ENCODE measurements around the gene HEPACAM. TPM values are rescaled to one million over a fixed set of nuclear protein-coding genes. Genes with fewer than 3 reads are reported as not detected.

The HEPACAM gene
- total RNA-seq, 1 donor from 2014 or later: 0.35 TPM

GRCh38 chr11:124917115-124917637, 18.7 kb downstream of the HEPACAM start:
- ATAC-seq (ENCODE audit: poor library complexity) (no peak), DNase-seq (no peak)
- intact Hi-C loops (cut with DNase I): no loop called here

- ATAC-seq (ENCODE audit: poor library complexity): no peak
- no peak for DNase-seq
- intact Hi-C loops (cut with DNase I): no loop called here
These were observed 19.5 kb downstream of the HEPACAM start for GRCh38 chr11:124916370-124916710.

- ATAC-seq (ENCODE audit: poor library complexity): no peak
- intact Hi-C loops (cut with DNase I): no loop called here
- no peak for DNase-seq
These were observed 20.1 kb downstream of the HEPACAM start for GRCh38 chr11:124915541-124916369.

- no peak for DNase-seq
- ATAC-seq (ENCODE audit: poor library complexity): no peak
- intact Hi-C loops (cut with DNase I): no loop called here
These were observed 33.2 kb downstream of the HEPACAM start for GRCh38 chr11:124902616-124903015.

GRCh38 chr11:124900464-124900863, 35.4 kb downstream of the HEPACAM start:
- ATAC-seq (ENCODE audit: poor library complexity) (peak; percentile 18), DNase-seq (no peak)
- intact Hi-C loops (cut with DNase I): no loop called here

GRCh38 chr11:124899383-124900145, 36.3 kb downstream of the HEPACAM start:
- intact Hi-C loops (cut with DNase I): no loop called here
- no peak for ATAC-seq (ENCODE audit: poor library complexity)
- DNase-seq: no peak

- intact Hi-C loops (cut with DNase I): no loop called here
- DNase-seq: peak; percentile 68
- peak; percentile 59 for ATAC-seq (ENCODE audit: poor library complexity)
These were observed 37.1 kb downstream of the HEPACAM start for GRCh38 chr11:124898711-124899110.

- intact Hi-C loops (cut with DNase I): no loop called here
- ATAC-seq (ENCODE audit: poor library complexity): peak; percentile 26
- DNase-seq: no peak
These were observed 37.6 kb downstream of the HEPACAM start for GRCh38 chr11:124898263-124898680.

GRCh38 chr11:124897674-124898262, 38.1 kb downstream of the HEPACAM start, which contains the start of gene ROBO4:
TSS of gene ROBO4 (minus strand) at chr11:124897865. CDS start at chr11:124897795, 70 bp downstream.
- DNase-seq: peak; percentile 81
- peak; percentile 56 for ATAC-seq (ENCODE audit: poor library complexity)
- intact Hi-C loops (cut with DNase I): no loop called here

- intact Hi-C loops (cut with DNase I): no loop called here
- ATAC-seq (ENCODE audit: poor library complexity) (peak; percentile 22), DNase-seq (peak; percentile 62)
These were observed 38.9 kb downstream of the HEPACAM start for GRCh38 chr11:124896821-124897391.

GRCh38 chr11:124896071-124896750, 39.6 kb downstream of the HEPACAM start:
- ATAC-seq (ENCODE audit: poor library complexity) (no peak), DNase-seq (no peak)
- intact Hi-C loops (cut with DNase I): no loop called here

GRCh38 chr11:124895471-124895971, 40.3 kb downstream of the HEPACAM start:
- DNase-seq (no peak), ATAC-seq (ENCODE audit: poor library complexity) (no peak)
- intact Hi-C loops (cut with DNase I): no loop called here

GRCh38 chr11:124894606-124895430, 41.0 kb downstream of the HEPACAM start:
- DNase-seq (no peak), ATAC-seq (ENCODE audit: poor library complexity) (no peak)
- intact Hi-C loops (cut with DNase I): no loop called here

- no peak for ATAC-seq (ENCODE audit: poor library complexity)
- DNase-seq: no peak
- intact Hi-C loops (cut with DNase I): no loop called here
These were observed 42.0 kb downstream of the HEPACAM start for GRCh38 chr11:124893781-124894401.

GRCh38 chr11:124892750-124893454, 42.9 kb downstream of the HEPACAM start:
- DNase-seq (no peak), ATAC-seq (ENCODE audit: poor library complexity) (peak; percentile 25)
- intact Hi-C loops (cut with DNase I): no loop called here

- intact Hi-C loops (cut with DNase I): no loop called here
- no peak for DNase-seq
- no peak for ATAC-seq (ENCODE audit: poor library complexity)
These were observed 43.7 kb downstream of the HEPACAM start for GRCh38 chr11:124892146-124892545.

Data from Right ventricle myocardium superior (tissue), 1 donor.